Effector CD8-positive, alpha-beta T cell (primary cell): Measurements from ENCODE around the gene ZNF74.
"Not testable (repeated sequence)": the region's sequence is repeated elsewhere in the genome, so short reads cannot be mapped to it uniquely, and the experiment has no call there.

Experiments used
- DNase-seq: peaks from one replicate; lab custom pipeline; 2025; lab: John Stamatoyannopoulos, UW

The ZNF74 gene

GRCh38 chr22:20376281-20376680 is 17.7 kb upstream of the ZNF74 start:
- DNase-seq = not testable (repeated sequence)

- DNase-seq = not testable (repeated sequence)
Observed at GRCh38 chr22:20376983-20377382, 17.0 kb upstream of the ZNF74 start.

- DNase-seq = no peak
Observed at GRCh38 chr22:20378110-20378509, 15.8 kb upstream of the ZNF74 start.

GRCh38 chr22:20378684-20379083 is 15.3 kb upstream of the ZNF74 start:
- not testable (repeated sequence) for DNase-seq

GRCh38 chr22:20380486-20380885 is 13.5 kb upstream of the ZNF74 start:
- DNase-seq = no peak

- DNase-seq = no peak
Observed at GRCh38 chr22:20383538-20383937, 10.4 kb upstream of the ZNF74 start.

- no peak for DNase-seq
Observed at GRCh38 chr22:20384171-20384570, 9.8 kb upstream of the ZNF74 start.

GRCh38 chr22:20384865-20385264 is 9.1 kb upstream of the ZNF74 start:
- DNase-seq = no peak

GRCh38 chr22:20386336-20386735 is 7.6 kb upstream of the ZNF74 start:
- DNase-seq = no peak

GRCh38 chr22:20386972-20387371 is 7.0 kb upstream of the ZNF74 start:
- DNase-seq = no peak

- DNase-seq = no peak
Observed at GRCh38 chr22:20388200-20388599, 5.8 kb upstream of the ZNF74 start.

GRCh38 chr22:20389288-20389687 is 4.7 kb upstream of the ZNF74 start:
- no peak for DNase-seq

GRCh38 chr22:20390394-20390907 is 3.5 kb upstream of the ZNF74 start:
- no peak for DNase-seq

GRCh38 chr22:20391222-20391621 is 2.7 kb upstream of the ZNF74 start:
- no peak for DNase-seq

- DNase-seq = not testable (repeated sequence)
Observed at GRCh38 chr22:20392365-20392881, 1.5 kb upstream of the ZNF74 start.

GRCh38 chr22:20392983-20393704 is 807 bp upstream of the ZNF74 start:
- DNase-seq = no peak

- DNase-seq = no peak
Observed at GRCh38 chr22:20395181-20395906, 1.4 kb downstream of the ZNF74 start.

GRCh38 chr22:20395907-20396287 is 1.9 kb downstream of the ZNF74 start:
- no peak for DNase-seq

GRCh38 chr22:20396639-20397038 is 2.7 kb downstream of the ZNF74 start:
- no peak for DNase-seq

- no peak for DNase-seq
Observed at GRCh38 chr22:20397498-20397897, 3.5 kb downstream of the ZNF74 start.

GRCh38 chr22:20398420-20398819 is 4.5 kb downstream of the ZNF74 start:
- DNase-seq = no peak

- no peak for DNase-seq
Observed at GRCh38 chr22:20399866-20400605, 6.1 kb downstream of the ZNF74 start.
